UCSD-AML1 (cell line): ENCODE data around the gene EEFSEC.

Experiments used
- DNase-seq: peaks from one replicate; lab custom pipeline; 2025; ENCODE audit not compliant: unreplicated experiment; lab: John Stamatoyannopoulos, UW

The EEFSEC gene

DNA sequence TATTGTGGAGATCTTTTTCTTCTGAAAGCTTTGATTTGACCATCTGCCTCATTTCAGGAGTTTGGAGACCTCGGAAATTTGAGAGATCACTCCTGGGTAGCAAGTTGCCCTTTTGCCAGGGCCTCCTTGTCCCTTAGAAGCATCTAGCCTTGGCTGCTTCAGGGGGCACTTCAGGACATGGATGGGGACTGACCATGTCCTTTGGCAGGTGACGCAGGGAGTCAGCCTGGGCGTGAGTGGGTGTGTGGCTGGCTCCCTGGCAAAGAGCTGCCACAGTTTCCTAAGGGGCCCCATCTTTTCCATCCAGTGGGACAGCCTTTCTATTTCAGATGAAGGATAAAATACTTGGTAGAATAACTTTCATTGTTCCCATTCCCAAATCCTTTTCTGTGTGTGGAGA, 27.6 kb downstream of the EEFSEC start:
- no peak for DNase-seq

DNA sequence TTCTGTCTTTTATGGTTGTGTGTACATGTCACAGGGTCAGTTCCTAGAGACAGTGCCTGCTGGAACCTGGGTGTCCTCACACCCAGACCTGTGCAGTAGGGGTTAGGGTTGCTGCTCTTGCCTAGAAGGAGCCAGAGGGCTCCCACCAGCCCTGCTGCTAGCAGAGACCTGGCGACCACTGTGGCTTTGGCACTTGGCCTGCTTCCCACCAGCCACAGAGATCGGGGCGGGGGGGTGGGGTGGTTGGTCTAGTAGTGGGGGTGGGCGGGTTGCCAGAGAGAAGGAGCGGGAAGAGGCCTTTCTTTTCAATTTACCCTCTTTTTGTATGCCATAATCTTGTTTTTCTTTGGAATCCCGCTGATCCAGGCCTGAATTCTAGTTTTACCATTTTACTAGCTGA, 29.4 kb downstream of the EEFSEC start:
- no peak for DNase-seq

DNA sequence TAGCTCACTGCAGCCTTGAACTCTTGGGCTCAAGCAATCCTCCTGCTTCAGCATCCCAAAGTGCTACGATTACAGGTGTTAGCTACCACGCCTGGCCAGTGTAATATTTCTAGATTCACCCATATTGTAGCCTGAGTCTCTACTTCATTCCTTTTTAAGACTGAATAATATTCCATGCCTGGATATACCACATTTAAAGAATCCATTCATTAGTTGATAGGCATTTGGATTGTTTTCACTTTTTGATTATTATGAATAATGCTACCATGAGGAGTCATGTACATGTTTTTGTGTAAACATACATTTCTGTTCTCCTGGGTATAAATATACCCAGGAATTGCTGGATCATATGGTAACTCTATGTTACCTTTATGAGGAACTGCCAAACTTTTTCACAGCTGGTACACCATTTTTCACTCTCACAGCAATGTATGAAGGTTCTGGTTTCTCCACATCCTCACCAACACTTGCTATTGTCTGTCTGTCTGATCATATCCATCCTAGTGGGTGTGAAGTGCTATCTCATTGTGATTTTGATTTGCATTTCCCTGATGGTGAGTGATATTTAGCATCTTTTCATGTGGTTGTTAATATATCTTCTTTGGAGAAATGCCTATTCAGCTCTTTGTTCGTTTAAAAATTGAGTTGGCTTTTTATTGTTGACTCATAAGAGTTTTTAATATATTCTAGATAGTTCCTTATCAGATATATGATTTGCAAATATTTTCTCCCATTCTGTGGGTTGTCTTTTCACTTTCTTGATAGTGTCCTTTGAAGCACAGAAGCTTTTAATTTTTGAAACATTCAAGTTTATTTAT, 32.6 kb downstream of the EEFSEC start:
- DNase-seq = no peak

DNA sequence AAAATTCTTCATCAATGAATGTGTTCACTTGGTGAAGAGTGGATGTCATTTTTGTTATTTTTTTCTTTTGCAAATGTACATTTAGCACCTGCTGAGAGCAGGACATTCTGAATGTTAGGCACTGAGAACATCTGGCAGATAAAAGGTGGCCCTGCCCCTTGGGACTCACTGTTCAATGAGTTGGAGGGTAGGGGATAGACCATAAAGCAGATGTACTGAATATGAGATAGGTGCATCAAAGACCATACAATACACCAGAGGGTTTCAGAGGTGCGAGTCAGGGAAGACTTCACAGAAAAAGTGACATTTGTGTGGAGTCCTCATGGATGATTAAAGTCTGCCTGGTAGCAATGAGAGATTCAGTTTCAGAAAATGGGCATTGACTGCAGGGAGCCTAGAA, 34.2 kb downstream of the EEFSEC start:
- no peak for DNase-seq

DNA sequence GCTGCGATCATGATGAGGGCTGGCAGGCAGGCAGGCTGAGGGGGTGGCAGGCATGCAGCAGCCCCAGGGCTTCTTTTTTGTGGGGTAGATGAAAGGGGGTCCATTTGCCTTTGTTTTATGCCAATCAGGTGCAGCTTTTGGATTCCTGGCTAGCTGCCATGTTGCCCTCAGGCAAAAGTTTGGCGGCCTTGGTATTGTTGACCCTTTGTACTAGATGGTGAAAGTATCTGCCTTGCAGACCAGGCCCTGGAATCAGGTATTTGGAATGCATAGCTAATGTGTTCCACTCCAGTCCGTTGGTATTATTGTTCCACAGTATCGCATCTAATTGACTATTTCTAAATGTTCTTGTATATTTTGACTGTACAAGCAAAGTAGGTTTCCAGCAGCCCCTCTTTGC, 35.0 kb downstream of the EEFSEC start:
- no peak for DNase-seq

DNA sequence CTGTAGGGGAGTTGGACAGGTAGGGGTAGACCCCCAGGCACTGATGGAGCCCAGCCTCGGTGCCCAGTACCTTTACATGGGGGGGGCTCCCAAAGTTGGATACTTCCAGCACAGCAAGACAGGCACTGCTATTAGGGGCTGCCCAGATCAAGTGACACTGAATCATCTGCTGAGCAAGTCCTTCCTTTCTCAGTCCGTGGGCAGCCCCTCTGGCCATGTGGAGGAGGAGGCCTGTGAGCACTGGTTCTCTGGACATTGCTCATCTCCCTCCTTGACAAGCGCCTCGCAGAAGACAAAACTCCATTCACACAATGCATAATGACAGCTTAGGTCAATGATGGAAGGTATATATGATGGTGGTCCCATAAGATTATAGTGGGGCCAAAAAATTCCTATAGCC, 35.7 kb downstream of the EEFSEC start:
- no peak for DNase-seq

DNA sequence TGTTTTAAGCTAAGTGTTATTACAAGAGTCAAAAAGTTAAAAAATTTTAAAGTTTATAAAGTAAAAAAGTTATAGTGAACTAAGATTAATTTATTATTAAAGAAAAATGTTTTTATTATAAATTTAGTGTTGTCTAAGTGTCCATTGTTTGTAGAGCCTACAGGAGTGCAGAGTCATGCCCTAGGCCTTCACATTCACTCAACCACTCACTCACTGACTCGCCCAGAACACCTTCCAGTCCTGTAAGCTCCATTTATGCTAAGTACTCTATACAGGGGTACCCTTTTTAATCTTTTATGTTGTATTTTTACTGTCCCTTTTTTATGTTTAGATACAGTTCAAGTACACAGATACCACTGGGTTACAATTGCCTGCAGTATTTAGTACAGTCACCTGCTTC, 37.2 kb downstream of the EEFSEC start:
- DNase-seq = no peak

DNA sequence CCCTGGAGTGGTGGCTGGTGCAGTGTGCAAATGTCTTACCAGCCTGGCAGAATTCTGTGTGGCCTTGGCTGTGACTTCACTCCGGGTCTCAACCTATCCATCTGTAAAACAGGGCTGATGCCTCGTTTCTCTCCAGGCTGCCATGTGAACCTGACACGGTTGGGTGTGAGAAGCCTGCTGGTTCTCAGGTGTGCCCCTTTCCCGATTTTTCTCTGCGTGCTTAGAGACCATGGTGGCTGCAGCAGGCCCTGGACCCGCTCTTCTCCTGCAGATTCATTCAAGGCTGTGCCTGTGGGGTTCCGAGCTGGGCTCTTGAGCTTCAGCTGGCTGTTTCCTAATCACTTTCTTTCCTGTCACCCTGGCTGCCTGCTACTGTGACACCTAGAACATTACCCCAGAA, 38.9 kb downstream of the EEFSEC start:
- no peak for DNase-seq

DNA sequence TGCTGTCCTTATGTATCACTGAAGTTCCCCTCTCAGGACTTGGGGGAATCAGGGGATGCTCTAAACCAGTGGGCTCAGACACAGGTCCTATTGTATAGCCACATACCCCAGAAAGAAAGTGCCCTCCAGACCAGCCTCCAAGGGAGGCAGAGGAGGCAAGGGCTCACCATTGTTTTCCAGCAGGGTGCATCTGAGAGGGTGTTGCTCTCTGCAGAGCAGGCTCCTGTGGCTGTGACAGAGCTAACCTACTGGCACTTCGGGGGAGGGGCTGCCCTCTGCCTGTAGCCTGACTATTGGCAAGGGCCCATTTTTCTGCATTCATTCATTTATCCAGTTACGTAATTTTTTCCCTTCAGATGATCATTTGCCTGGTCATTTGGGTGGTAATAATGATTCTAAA, 39.9 kb downstream of the EEFSEC start:
- DNase-seq = no peak

DNA sequence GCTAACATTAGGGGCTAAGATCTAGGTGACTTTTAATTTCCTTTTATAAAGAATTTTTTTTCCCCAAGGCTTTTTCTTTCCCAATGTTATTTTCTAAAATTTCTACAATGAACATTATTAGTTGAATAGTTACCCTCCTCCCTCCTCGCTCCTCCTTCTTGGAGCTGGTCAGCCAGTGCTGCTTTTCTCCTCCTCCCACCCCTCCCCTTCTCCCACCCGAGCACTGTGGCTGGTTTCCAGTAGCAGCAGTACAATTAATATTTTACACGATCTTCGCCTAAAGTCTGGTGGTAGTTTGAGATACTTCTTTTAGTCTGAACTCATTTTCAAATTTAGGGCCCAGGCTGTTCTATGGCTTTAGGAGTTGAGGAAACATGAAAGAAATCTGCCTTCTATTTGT, 41.6 kb downstream of the EEFSEC start:
- DNase-seq = no peak

DNA sequence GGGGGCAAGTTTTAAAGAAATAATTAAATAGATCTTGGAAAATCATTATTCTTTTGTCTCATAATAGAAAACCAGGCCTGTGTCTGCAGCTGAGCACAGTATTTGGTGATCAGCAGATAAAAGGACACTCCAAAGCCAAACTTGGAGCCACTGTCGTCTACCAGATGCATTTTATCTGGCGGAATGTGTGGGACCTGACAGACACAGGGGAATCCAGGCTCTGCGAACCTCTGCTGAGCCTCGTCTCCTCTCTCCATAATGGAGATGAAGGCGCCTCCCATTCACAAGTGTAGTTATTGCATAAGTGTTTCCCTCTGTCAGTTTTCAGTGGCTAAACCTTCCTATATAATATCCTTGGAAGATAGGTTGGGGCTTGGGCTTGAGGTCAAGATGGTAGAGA, 42.1 kb downstream of the EEFSEC start:
- no peak for DNase-seq

DNA sequence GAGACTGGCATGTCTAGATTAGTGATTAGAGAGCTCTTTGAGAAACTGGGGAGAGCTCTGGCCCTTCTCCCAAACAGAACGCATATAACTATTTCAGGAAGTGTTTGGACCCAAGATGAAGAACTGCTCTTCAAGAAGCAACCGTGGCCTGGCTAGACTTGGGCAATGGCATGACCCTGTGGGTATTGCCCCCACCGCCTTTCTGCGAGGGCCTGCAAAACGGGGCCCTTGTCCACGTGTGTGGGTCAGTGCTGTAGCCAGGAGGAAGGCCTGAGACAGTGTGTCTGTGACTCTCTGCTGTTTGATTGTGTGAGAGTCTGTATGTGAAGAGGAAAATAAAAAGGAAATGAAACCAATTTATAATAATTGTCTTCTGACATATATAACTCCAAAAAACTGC, 42.5 kb downstream of the EEFSEC start:
- DNase-seq = no peak

DNA sequence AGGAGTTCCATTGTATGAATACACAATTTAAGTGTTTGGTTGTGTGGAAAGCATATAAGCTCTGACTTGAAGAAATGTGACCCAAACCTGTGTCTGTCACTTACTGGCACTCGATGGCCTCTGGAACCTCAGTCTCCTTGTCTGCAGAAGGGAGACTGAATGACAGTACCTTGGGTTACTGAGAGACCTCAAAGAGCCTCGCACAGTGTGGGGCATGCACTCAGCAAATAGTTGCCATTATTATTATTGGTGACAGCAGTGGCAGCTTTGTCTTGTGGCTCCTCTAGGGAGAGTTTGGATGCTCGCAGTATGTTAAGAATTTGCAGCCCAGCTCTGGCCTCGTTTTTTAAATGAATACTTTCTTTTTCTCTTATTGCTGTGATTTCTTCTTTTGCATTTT, 43.4 kb downstream of the EEFSEC start:
- DNase-seq = no peak

DNA sequence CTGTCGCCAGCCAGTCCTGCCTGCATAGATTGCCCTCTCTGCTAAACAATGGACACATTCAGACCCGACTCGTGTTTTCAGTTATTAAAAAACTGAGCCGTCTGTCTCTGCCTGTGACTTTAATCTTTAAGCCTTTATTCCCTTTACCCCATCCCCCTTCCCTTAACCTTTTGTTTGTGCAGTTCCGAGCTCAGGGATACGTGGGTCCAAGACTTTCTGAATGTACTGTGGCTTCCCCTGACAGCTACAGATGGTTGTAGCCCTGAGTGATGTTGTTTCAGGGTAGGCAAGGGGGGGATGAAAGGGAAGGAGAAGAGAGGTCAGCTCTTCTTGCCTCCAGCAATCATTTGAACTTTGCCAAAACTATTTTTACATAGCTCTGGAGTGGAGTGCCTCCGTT, 44.6 kb downstream of the EEFSEC start:
- DNase-seq = no peak

DNA sequence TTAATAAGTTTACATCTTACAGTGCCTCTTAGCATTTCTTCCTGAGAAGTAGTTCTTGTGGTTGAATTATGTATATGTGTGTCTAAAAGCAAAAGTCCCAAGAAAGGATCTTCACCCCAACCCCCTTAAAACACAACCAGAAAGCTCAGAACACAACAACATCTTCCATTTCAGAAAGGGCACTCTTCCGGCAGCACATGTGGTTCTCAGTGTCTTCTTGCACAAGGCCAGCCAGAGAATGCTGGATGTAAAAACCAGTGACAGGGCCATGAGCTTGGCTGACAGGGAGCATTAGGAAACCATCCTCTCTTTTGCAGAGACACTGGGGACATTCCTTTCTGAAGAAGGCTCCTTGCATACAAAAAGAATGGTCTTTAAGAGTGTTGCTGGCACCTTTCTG, 45.0 kb downstream of the EEFSEC start:
- no peak for DNase-seq

DNA sequence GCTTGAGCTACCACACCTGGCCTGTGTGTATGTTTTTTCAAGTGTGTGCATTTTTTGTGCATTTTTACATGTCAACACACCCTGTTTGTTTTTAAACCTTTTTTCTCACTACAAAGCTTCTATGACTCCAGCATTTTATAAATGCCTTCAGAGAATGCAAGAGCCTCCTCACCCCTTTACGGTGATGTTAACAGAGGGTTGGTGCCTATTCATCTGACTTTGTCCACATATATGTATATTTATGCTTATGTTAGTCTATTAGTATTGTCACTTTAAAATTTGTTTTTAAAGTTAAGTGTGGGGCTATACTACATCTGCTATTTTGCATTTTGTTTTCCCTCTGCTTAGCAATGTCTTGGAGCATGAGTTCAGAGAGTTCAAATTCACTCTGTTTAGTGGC, 45.8 kb downstream of the EEFSEC start:
- DNase-seq = no peak

DNA sequence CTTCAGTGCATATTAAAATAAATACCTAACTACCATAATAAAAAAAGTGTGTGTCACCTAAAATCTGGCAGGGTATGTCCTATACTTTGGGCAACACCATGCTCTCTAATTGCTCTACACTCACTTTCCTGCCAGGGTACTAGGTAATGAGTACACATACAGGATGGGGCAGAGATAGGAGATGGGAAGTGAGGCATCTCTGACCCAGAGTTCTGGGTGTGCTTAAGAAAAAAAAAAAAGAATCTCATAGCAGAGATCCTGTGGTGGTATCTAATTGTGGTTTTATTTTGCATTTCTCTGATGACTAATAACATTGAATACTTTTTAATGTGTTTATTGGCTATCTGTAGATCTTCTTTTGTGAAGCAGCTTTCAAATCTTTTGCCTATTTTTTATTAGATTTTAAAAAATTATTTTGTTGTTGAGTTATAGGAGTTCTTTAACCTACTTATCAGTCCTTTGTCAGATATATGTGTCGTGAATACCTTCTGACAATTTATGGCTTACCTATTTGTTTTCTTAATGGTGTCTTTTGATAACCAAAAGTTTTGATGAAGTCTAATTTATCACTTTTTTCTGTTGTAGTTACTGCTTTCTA, 48.0 kb downstream of the EEFSEC start:
- DNase-seq = no peak

DNA sequence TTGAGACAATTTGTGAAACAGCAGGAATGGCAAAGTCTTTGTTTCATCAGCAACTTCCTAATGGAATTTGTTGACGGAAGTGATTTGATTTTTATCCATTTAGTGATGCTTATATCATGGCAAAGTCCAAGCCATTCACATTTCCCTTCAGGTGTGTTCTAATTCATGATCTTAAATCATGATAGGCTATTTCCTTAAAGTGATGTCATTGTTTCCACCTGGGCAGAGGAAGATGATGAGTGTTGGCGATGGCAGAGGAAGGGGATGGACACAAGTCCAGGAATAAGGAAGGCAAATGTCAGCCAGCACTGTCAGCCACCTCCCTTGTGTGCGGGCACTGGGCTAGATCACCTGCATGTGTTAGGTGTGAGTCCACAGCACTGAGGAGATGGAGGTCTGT, 49.9 kb downstream of the EEFSEC start:
- no peak for DNase-seq

DNA sequence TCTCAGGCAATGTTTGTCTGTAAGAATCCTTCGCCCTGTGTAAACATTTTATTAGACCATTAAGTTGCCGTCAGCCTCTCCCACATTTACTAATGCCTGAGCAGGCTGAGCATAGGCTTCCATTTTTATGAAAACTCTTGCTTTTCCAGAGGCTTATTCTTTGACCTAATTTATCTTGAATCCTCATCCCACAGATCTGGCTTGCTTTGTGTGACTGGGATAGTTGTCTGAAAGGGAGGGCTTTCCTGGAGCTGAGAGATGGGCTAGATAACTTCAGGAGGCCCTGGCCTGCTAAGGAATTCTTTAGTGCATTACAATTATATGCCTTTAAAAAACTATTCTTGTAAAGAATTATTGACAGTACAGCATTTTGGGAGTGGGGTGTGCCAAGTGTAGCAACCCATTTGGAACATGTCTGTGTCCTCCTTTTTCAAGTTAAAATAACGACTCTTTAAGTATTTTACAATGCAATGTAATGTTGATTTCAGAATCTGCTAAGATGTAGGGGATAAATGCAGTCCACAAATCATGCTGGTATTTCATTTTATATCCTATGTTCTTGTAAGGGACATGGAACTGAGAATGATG, 52.4 kb downstream of the EEFSEC start:
- no peak for DNase-seq

DNA sequence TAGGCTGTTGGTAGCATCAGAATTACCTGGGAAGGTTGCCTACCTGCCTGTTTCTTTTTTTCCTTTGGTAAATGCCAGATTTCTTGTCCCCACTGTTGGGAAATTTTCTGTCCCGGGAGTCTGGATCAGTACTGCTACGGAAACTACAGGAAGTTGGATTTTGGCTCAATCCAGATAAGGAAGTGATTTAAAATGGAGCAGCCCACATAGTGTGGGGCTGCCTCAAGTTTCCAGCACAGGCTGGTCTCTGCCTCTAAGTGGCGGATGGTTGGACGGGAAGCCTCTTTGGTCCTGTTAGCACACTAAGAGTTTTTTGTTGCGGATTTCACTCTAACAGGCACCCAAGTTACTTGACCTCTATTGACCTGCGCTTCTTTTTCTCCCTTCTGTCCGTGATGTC, 54.7 kb downstream of the EEFSEC start:
- DNase-seq = no peak

DNA sequence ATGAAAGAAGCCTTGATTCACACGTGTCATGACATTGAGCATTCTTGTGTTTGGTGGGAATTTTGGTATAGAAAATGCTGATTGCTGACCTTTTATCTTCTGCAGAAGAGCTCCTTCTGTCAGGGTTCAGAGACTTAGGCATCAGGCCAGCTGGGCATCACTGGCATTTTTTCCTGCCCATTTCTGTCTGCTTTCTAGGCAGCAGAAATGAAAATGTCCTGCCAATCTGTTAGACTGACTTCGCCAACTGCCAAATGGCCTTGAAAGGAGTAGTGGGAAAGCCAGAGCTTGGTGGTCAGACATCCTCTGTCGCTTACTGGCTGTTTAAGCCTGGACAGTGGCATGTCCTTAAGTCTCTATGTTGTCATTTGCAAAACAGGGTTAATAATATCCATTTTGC, 57.4 kb downstream of the EEFSEC start:
- no peak for DNase-seq

DNA sequence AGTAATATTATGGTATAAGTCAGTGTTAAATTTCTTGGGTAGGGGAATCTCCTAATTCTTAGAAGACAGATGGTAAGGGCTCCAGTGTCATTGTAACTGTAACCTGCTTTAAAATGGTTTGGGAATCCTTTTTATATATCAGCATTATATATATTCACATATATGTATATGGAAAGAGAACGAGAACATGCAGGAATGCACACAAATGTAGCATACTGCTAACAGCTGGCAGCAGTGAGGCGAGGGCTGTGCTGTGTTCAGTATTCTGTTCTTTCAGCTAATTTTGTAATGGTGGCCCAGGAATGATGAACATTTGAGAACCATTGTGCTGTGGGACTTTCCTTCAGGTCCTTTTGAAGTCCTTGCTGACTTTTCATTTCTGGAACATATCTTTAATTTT, 60.8 kb downstream of the EEFSEC start:
- no peak for DNase-seq

DNA sequence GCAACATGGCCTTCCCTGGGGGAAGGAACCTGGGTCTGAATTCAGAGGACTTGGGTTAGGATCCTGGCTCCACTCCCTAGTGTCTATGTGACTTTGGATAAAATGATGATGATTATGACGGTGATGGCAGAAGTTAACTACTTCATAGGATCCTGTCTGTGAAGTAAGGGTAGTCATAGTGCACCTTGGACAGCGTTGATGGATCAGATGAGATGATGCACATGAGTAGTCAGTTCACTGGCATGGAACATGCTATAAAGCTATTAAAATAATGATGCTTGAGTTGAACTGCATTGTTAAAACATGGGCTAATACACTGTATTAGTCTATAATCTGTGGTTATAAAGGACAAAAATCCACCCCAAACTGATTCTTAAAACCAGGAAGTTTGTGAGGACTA, 62.0 kb downstream of the EEFSEC start:
- DNase-seq = no peak
